ENCODE measurements around the gene RNF43. TPM values are rescaled to one million over a fixed set of nuclear protein-coding genes. Genes with fewer than 3 reads are reported as not detected.

Gene RNF43
- polyA plus RNA-seq, 1 donor (not counting 4 experiments of a cell fraction or from before 2014, with no cell fraction given) = 15.0 TPM

DNA sequence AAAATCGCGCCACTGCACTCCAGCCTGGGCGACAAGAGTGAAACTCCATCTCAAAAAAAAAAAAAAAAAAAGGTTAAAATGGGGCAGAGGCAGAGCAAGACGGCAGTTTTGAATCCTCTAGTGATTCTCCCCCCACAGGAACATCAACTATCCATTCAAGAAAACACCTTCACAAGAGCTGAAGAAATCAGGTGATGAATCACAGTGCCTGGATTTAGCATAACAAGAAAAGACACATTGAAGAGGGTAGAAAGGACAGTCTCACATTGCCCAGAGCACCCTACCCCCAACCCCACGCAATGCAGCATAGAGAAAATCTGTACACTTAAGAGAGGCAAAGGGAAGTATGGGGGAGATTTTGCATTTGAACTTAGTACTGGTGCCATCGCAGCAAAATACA lies 28.8 kb upstream of the RNF43 start:
- no peak for FAIRE-seq
- H3K9me1 ChIP-seq (ENCODE audit: control insufficient read depth, extremely low read depth, insufficient read depth, low read length) = no peaks in the 10 kb centered on the region
- H3K9ac ChIP-seq (ENCODE audit: control insufficient read depth, extremely low read depth, insufficient read depth, low read length) = no peak overlapping the region
- no peaks in the 10 kb centered on the region for H3K79me2 ChIP-seq (ENCODE audit: control insufficient read depth, insufficient read depth, low read length)
- DNase-seq (ENCODE audit: low read depth, low spot score) = no peak
- H2AFZ ChIP-seq (ENCODE audit: control insufficient read depth, low read length) = no peak overlapping the region
- no peaks in the 10 kb centered on the region for H3K36me3 ChIP-seq (ENCODE audit: control insufficient read depth in 2 of 2, extremely low read depth in 1 of 2, insufficient read depth in 2 of 2, low read length in 2 of 2)
- H4K20me1 ChIP-seq (ENCODE audit: control insufficient read depth, extremely low read depth, insufficient read depth, low read length) = no peaks in the 10 kb centered on the region
- no peaks in the 10 kb centered on the region for H3K4me1 ChIP-seq (ENCODE audit: control insufficient read depth, extremely low read depth, insufficient read depth, low read length)
- no peak overlapping the region for H3K4me2 ChIP-seq (ENCODE audit: control insufficient read depth, extremely low read depth, insufficient read depth, low read depth, low read length)
- H3K9me3 ChIP-seq (ENCODE audit: control insufficient read depth, low read depth, low read length) = no peaks in the 10 kb centered on the region
- H3K4me3 ChIP-seq (ENCODE audit: control insufficient read depth in 2 of 3, extremely low read depth in 1 of 3, insufficient read depth in 2 of 3, low read depth in 1 of 3, low read length in 3 of 3) = no peak overlapping the region
- H3K27ac ChIP-seq (ENCODE audit: control insufficient read depth, insufficient read depth, low read length) = no peak overlapping the region
- peaks cover 4% of the 10 kb centered on the region for H3K27me3 ChIP-seq (ENCODE audit: control insufficient read depth, extremely low read depth, insufficient read depth, low read length)
- dilution Hi-C loops (cut with MboI; ENCODE audit: extremely low pct_ligation_motif_present, low sequenced_read_pairs) = loop anchor here (25.0 kb wide), 1 partner anchor 159 kb away; the partner anchor contains the start of gene MPO
- TF ChIP-seq, protein P1, sequence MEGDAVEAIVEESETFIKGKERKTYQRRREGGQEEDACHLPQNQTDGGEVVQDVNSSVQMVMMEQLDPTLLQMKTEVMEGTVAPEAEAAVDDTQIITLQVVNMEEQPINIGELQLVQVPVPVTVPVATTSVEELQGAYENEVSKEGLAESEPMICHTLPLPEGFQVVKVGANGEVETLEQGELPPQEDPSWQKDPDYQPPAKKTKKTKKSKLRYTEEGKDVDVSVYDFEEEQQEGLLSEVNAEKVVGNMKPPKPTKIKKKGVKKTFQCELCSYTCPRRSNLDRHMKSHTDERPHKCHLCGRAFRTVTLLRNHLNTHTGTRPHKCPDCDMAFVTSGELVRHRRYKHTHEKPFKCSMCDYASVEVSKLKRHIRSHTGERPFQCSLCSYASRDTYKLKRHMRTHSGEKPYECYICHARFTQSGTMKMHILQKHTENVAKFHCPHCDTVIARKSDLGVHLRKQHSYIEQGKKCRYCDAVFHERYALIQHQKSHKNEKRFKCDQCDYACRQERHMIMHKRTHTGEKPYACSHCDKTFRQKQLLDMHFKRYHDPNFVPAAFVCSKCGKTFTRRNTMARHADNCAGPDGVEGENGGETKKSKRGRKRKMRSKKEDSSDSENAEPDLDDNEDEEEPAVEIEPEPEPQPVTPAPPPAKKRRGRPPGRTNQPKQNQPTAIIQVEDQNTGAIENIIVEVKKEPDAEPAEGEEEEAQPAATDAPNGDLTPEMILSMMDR (optimal IDR thresholded peaks at IDR 0.05 in 1 of 3, IDR thresholded peaks at IDR 0.05 in 1 of 3, conservative IDR thresholded peaks at IDR 0.05 in 1 of 3; ENCODE audit: extremely low read depth in 1 of 3, insufficient read depth in 2 of 3, low read length in 3 of 3) = no peak
- no peak for TF ChIP-seq EZH2 (IDR thresholded peaks at IDR 0.05; ENCODE audit: low read length)

DNA sequence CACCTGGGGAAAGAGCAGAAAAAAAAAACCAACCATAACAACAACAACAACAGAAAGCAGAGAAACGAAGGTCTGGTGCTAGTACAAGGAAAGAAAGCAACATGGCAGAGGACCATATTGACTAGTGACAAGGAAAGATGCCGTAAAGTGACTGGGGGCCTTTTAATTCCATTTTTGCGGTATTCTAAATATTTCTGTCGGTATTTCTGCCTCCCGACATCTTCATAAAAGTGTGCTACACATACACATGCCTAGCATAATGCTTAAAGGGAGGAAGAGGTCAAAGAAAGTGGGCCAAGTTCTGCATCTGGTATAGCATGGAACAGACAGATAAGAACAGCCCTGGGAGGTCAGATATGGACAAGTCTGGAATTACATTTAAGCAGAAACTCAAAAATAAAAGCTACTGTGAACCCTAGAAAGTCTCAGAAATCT lies 19.5 kb upstream of the RNF43 start:
- Histone ChIP-seq H4K20me1 (ENCODE audit: control insufficient read depth, extremely low read depth, insufficient read depth, low read length) (no peaks in the 10 kb centered on the region), H2AFZ (ENCODE audit: control insufficient read depth, low read length) (no peak overlapping the region), H3K27ac (ENCODE audit: control insufficient read depth, insufficient read depth, low read length) (no peak overlapping the region), H3K4me2 (ENCODE audit: control insufficient read depth, extremely low read depth, insufficient read depth, low read depth, low read length) (no peak overlapping the region), H3K79me2 (ENCODE audit: control insufficient read depth, insufficient read depth, low read length) (no peaks in the 10 kb centered on the region), H3K9me1 (ENCODE audit: control insufficient read depth, extremely low read depth, insufficient read depth, low read length) (no peaks in the 10 kb centered on the region), H3K9me3 (ENCODE audit: control insufficient read depth, low read depth, low read length) (no peaks in the 10 kb centered on the region), H3K27me3 (ENCODE audit: control insufficient read depth, extremely low read depth, insufficient read depth, low read length) (no peaks in the 10 kb centered on the region), H3K4me3 (ENCODE audit: control insufficient read depth in 2 of 3, extremely low read depth in 1 of 3, insufficient read depth in 2 of 3, low read depth in 1 of 3, low read length in 3 of 3) (no peak overlapping the region), H3K4me1 (ENCODE audit: control insufficient read depth, extremely low read depth, insufficient read depth, low read length) (no peaks in the 10 kb centered on the region), H3K36me3 (ENCODE audit: control insufficient read depth in 2 of 2, extremely low read depth in 1 of 2, insufficient read depth in 2 of 2, low read length in 2 of 2) (no peaks in the 10 kb centered on the region), H3K9ac (ENCODE audit: control insufficient read depth, extremely low read depth, insufficient read depth, low read length) (no peak overlapping the region)
- no peak for FAIRE-seq
- DNase-seq (ENCODE audit: low read depth, low spot score) = no peak
- dilution Hi-C loops (cut with MboI; ENCODE audit: extremely low pct_ligation_motif_present, low sequenced_read_pairs) = loop anchor here (25.0 kb wide), 1 partner anchor 150 kb away; the partner anchor contains the start of gene MPO
- TF ChIP-seq EZH2 (IDR thresholded peaks at IDR 0.05; ENCODE audit: low read length) = no peak
- TF ChIP-seq, protein P1 (optimal IDR thresholded peaks at IDR 0.05 in 1 of 3, IDR thresholded peaks at IDR 0.05 in 1 of 3, conservative IDR thresholded peaks at IDR 0.05 in 1 of 3; ENCODE audit: extremely low read depth in 1 of 3, insufficient read depth in 2 of 3, low read length in 3 of 3) = no peak
